Mesenchymal stem cell (in vitro differentiated cells and primary cell): ENCODE data around the gene CD302.
"Not testable (repeated sequence)": the region's sequence is repeated elsewhere in the genome, so short reads cannot be mapped to it uniquely, and the experiment has no call there.

ENCODE experiments used
- DNase-seq: peaks from one replicate; pipeline ENCODE4 v3.0.0-alpha.2; 2013
- H2AFZ ChIP-seq: one replicate; pipeline ENCODE4 v1.6.1; 2013; ENCODE audit warnings: low read depth, mild to moderate bottlenecking, control low read depth, inconsistent platforms, low read length, moderate library complexity
- H2AK5ac ChIP-seq: 2 replicates; pipeline ENCODE4 v1.6.1; 2013; ENCODE audit warnings: low read length, moderate library complexity, mild to moderate bottlenecking, inconsistent platforms; ENCODE audit not compliant: severe bottlenecking
- H2BK120ac ChIP-seq: one replicate; pipeline ENCODE4 v1.6.1; 2013; ENCODE audit warnings: low read depth, mild to moderate bottlenecking, inconsistent platforms, low read length, moderate library complexity
- H2BK12ac ChIP-seq, 2 experiments: one replicate each; pipeline ENCODE4 v1.6.1; 2013; ENCODE audit warnings: inconsistent platforms in 2 of 2, low read length in 2 of 2, mild to moderate bottlenecking in 2 of 2, moderate library complexity in 2 of 2, control low read depth in 1 of 2
- H2BK15ac ChIP-seq: one replicate; pipeline ENCODE4 v1.6.1; 2013; ENCODE audit warnings: mild to moderate bottlenecking, low read depth, inconsistent platforms; ENCODE audit not compliant: poor library complexity, severe bottlenecking
- H2BK5ac ChIP-seq: 2 replicates; pipeline ENCODE4 v1.6.1; 2013; ENCODE audit warnings: low read depth, mild to moderate bottlenecking, low read length, control low read depth, inconsistent platforms; ENCODE audit not compliant: poor library complexity, severe bottlenecking
- H3K14ac ChIP-seq, 2 experiments: one replicate each; pipeline ENCODE4 v1.6.1; 2013; ENCODE audit warnings: inconsistent platforms in 2 of 2, low read length in 2 of 2, control low read depth in 1 of 2, mild to moderate bottlenecking in 1 of 2, moderate library complexity in 1 of 2
- H3K18ac ChIP-seq, 2 experiments: one replicate each; pipeline ENCODE4 v1.6.1; 2013; ENCODE audit warnings: inconsistent platforms in 2 of 2, low read length in 2 of 2, control low read depth in 1 of 2, low read depth in 1 of 2, mild to moderate bottlenecking in 1 of 2
- H3K23ac ChIP-seq, 2 experiments: one replicate each; pipeline ENCODE4 v1.6.1; 2013; ENCODE audit warnings: inconsistent platforms in 2 of 2, low read length in 2 of 2, mild to moderate bottlenecking in 2 of 2, moderate library complexity in 2 of 2, control low read depth in 1 of 2
- H3K27ac ChIP-seq: 2 replicates; pipeline ENCODE4 v1.5.1; 2013; ENCODE audit warnings: mild to moderate bottlenecking, moderate library complexity, low read length, control low read depth, inconsistent platforms; ENCODE audit not compliant: poor library complexity, severe bottlenecking
- H3K27me3 ChIP-seq, 2 experiments: 2 replicates each; pipeline versions ENCODE4 v1.6.1 to v1.7.0; 2013; ENCODE audit warnings: low read length in 2 of 2, mild to moderate bottlenecking in 2 of 2, moderate library complexity in 2 of 2, control low read depth in 1 of 2, inconsistent platforms in 1 of 2; ENCODE audit not compliant: control insufficient read depth in 1 of 2, insufficient read depth in 1 of 2
- H3K36me3 ChIP-seq, 2 experiments: 2 replicates each; pipeline versions ENCODE4 v1.6.1 to v1.7.0; 2013; ENCODE audit warnings: low read length in 2 of 2, control low read depth in 1 of 2, inconsistent platforms in 1 of 2, low read depth in 1 of 2, mild to moderate bottlenecking in 1 of 2; ENCODE audit not compliant: insufficient read depth in 2 of 2, control insufficient read depth in 1 of 2
- H3K4ac ChIP-seq, 2 experiments: one replicate each; pipeline ENCODE4 v1.6.1; 2013; ENCODE audit warnings: inconsistent platforms in 2 of 2, low read length in 2 of 2, mild to moderate bottlenecking in 2 of 2, moderate library complexity in 2 of 2, control low read depth in 1 of 2, low read depth in 1 of 2
- H3K4me1 ChIP-seq: 2 replicates; pipeline ENCODE4 v1.6.1; 2013; ENCODE audit warnings: low read depth, low read length, control low read depth; ENCODE audit not compliant: control insufficient read depth, insufficient read depth
- H3K4me2 ChIP-seq: 2 replicates; pipeline ENCODE4 v1.6.1; 2013; ENCODE audit warnings: low read length, mild to moderate bottlenecking, inconsistent platforms; ENCODE audit not compliant: poor library complexity, severe bottlenecking
- H3K4me3 ChIP-seq, 2 experiments: 2 replicates each; pipeline versions ENCODE4 v1.5.1 to v1.7.0; 2013; ENCODE audit warnings: low read length in 2 of 2, mild to moderate bottlenecking in 2 of 2, control low read depth in 1 of 2, low read depth in 1 of 2; ENCODE audit not compliant: insufficient read depth in 1 of 2
- H3K79me1 ChIP-seq: replicated peaks from 2 replicates; pipeline ENCODE4 v1.6.1; 2013; ENCODE audit warnings: mild to moderate bottlenecking, control low read depth, low read length, inconsistent platforms; ENCODE audit not compliant: poor library complexity, severe bottlenecking
- H3K9ac ChIP-seq: 2 replicates; pipeline ENCODE4 v1.7.0; 2013; ENCODE audit warnings: mild to moderate bottlenecking, low read length, moderate library complexity
- H3K9me3 ChIP-seq: 2 replicates; pipeline ENCODE4 v1.7.0; 2013; ENCODE audit warnings: mild to moderate bottlenecking, low read length; ENCODE audit not compliant: control insufficient read depth
- H4K8ac ChIP-seq: one replicate; pipeline ENCODE4 v1.6.1; 2013; ENCODE audit warnings: inconsistent platforms, mild to moderate bottlenecking, low read length, moderate library complexity
- H4K91ac ChIP-seq: one replicate; pipeline ENCODE4 v1.6.1; 2013; ENCODE audit warnings: mild to moderate bottlenecking, low read length, inconsistent platforms
- WGBS: methylation state at CpG from one replicate; pipeline ENCODE4 v1.1.7; 2013; ENCODE audit warnings: mixed read lengths; 5-methylcytosine and 5-hydroxymethylcytosine counted together

CD302 gene

DNA sequence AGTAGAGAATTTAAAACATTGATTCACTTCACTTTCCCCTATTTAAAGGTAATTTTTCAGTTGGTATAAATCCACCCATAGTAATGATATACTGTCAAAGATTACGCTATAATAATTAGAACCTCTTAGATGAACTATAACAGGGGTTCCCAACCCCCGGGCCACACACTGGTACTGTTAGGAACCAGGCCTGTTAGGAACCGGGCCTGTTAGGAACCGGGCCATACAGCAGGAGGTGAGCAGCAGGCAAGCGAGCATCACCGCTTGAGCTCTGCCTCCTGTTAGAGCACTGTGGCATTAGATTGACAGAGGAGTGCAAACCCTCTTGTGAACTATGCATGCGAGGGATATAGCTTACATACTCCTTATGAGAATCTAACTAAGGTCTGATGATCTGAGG lies 34.0 kb upstream of the CD302 start:
- Histone ChIP-seq H3K4me2 (no peak overlapping the region), H3K4me1 (no peaks in the 10 kb centered on the region), H2BK12ac (no peak overlapping the region), H3K4me3 (no peak overlapping the region), H3K23ac (no peak overlapping the region), H2AFZ (no peak overlapping the region), H4K8ac (no peak overlapping the region), H2BK120ac (no peak overlapping the region), H3K9ac (no peak overlapping the region), H3K27me3 (no peaks in the 10 kb centered on the region), H3K4ac (no peak overlapping the region), H2BK5ac (no peak overlapping the region), H2AK5ac (no peak overlapping the region), H3K9me3 (no peaks in the 10 kb centered on the region), H3K18ac (no peak overlapping the region), H3K27ac (no peak overlapping the region), H3K36me3 (no peaks in the 10 kb centered on the region), H4K91ac (no peak overlapping the region), H3K14ac (no peak overlapping the region), H2BK15ac (no peak overlapping the region), H3K79me1 (no peaks in the 10 kb centered on the region)
- DNase-seq, result no peak
- 67% methylated on average over 6 of the region's 7 CpGs for WGBS

GRCh38 chr2:159829376-159829775 lies 31.4 kb upstream of the CD302 start:
- no peak overlapping the region for H2BK12ac ChIP-seq
- H4K91ac ChIP-seq, result no peak overlapping the region
- H3K36me3 ChIP-seq, result no peaks in the 10 kb centered on the region
- DNase-seq, result no peak
- no peak overlapping the region for H3K18ac ChIP-seq
- H3K9ac ChIP-seq, result no peak overlapping the region
- no CpG with 5 or more reads among the region's 1 CpG for WGBS
- no peak overlapping the region for H2BK15ac ChIP-seq
- H3K27ac ChIP-seq, result no peak overlapping the region
- no peak overlapping the region for H2AFZ ChIP-seq
- H3K9me3 ChIP-seq, result no peaks in the 10 kb centered on the region
- H2BK5ac ChIP-seq, result no peak overlapping the region
- no peak overlapping the region for H3K4ac ChIP-seq
- no peaks in the 10 kb centered on the region for H3K79me1 ChIP-seq
- H2AK5ac ChIP-seq, result no peak overlapping the region
- H3K23ac ChIP-seq, result no peak overlapping the region
- no peaks in the 10 kb centered on the region for H3K4me1 ChIP-seq
- no peaks in the 10 kb centered on the region for H3K27me3 ChIP-seq
- H3K4me3 ChIP-seq, result no peak overlapping the region
- no peak overlapping the region for H4K8ac ChIP-seq
- no peak overlapping the region for H3K4me2 ChIP-seq
- no peak overlapping the region for H3K14ac ChIP-seq
- no peak overlapping the region for H2BK120ac ChIP-seq

DNA sequence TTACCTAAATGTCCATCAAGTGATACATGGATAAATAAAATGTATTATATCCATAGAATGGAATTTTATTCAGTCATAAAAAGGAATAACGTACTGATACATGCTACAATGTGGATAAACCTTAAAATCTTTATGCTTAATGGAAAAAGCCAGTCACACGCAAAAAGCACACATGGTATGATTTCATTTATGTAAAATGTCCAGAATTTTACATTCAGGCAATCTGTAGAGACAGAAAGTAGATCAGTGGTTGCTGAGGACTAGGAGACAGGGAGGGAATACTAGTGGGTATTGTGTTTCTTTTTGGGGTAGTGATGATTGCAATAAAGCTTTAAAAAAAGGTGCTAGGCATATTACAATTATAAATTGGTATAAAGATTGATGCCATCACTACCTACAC lies 30.7 kb upstream of the CD302 start:
- no peak overlapping the region for H2BK15ac ChIP-seq
- H3K14ac ChIP-seq, result no peak overlapping the region
- no peaks in the 10 kb centered on the region for H3K79me1 ChIP-seq
- H4K8ac ChIP-seq, result no peak overlapping the region
- no peak overlapping the region for H2AFZ ChIP-seq
- H2BK5ac ChIP-seq, result no peak overlapping the region
- no peak overlapping the region for H2BK12ac ChIP-seq
- H3K9me3 ChIP-seq, result no peaks in the 10 kb centered on the region
- no peak overlapping the region for H3K4ac ChIP-seq
- no CpG with 5 or more reads among the region's 2 CpGs for WGBS
- H3K27me3 ChIP-seq, result no peaks in the 10 kb centered on the region
- no peak for DNase-seq
- H3K9ac ChIP-seq, result peak overlapping the region; percentile 15
- H3K18ac ChIP-seq, result no peak overlapping the region
- H3K23ac ChIP-seq, result no peak overlapping the region
- H3K4me1 ChIP-seq, result no peaks in the 10 kb centered on the region
- H3K27ac ChIP-seq, result no peak overlapping the region
- no peak overlapping the region for H2BK120ac ChIP-seq
- H3K4me2 ChIP-seq, result no peak overlapping the region
- H3K4me3 ChIP-seq, result no peak overlapping the region
- no peaks in the 10 kb centered on the region for H3K36me3 ChIP-seq
- H2AK5ac ChIP-seq, result no peak overlapping the region
- no peak overlapping the region for H4K91ac ChIP-seq

DNA sequence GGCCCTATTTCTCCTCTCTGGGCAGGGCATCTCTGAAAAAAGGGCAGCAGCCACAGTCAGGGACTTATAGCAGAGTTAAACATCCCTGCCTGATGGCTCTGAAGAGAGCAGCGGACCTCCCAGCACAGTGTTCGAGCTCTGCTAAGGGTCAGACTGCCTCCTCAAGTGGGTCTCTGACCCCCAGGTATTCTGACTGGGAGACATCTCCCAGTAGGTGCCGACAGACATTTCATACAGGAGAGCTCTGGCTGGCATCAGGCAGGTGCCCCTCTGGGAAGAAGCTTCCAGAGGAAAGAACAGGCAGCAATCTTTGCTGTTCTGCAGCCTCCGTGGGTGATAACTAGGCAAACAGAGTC lies 24.4 kb upstream of the CD302 start:
- H2BK120ac ChIP-seq, H3K23ac ChIP-seq, H3K79me1 ChIP-seq, H2AK5ac ChIP-seq, H3K14ac ChIP-seq, H4K91ac ChIP-seq, H3K9me3 ChIP-seq, H2BK5ac ChIP-seq, H3K36me3 ChIP-seq, H3K9ac ChIP-seq, H3K27ac ChIP-seq, H3K4me3 ChIP-seq, H3K4me1 ChIP-seq, H2BK15ac ChIP-seq, H2BK12ac ChIP-seq, H2AFZ ChIP-seq, H3K18ac ChIP-seq, H3K4ac ChIP-seq, DNase-seq, H3K27me3 ChIP-seq, H3K4me2 ChIP-seq, H4K8ac ChIP-seq: not testable (repeated sequence)
- WGBS, result 75% methylated on average over 4 of the region's 4 CpGs
